ENCODE results near the gene ALAS1. TPM values are rescaled to one million over a fixed set of nuclear protein-coding genes. Genes with fewer than 3 reads are reported as not detected.

The ALAS1 gene
- total and polyA plus RNA-seq, 2 donors (not counting 3 experiments of a cell fraction or from before 2014, with no cell fraction given): 45.1 to 72.1 TPM

- FAIRE-seq: no peak
- CTCF ChIA-PET: no interaction called here
- no peaks in the 10 kb centered on the region for H3K27me3 ChIP-seq (ENCODE audit: control insufficient read depth in 2 of 2, insufficient read depth in 2 of 2, low read length in 2 of 2)
- H3K79me2 ChIP-seq (ENCODE audit: control insufficient read depth, insufficient read depth, low read length): peaks cover 15% of the 10 kb centered on the region
- no peak overlapping the region for H3K4me3 ChIP-seq (replicated peaks in 1 of 3; ENCODE audit: insufficient read depth in 1 of 3, low read depth in 1 of 3, low read length in 3 of 3)
- H4K20me1 ChIP-seq (replicated peaks; ENCODE audit: control insufficient read depth, extremely low read depth, insufficient read depth, low read length): no peaks in the 10 kb centered on the region
- H3K27ac ChIP-seq (ENCODE audit: insufficient read depth, low read depth, low read length): no peak overlapping the region
- peaks cover 17% of the 10 kb centered on the region for H3K4me1 ChIP-seq (ENCODE audit: control insufficient read depth, extremely low read depth, insufficient read depth, low read length)
- H3K9me1 ChIP-seq (replicated peaks; ENCODE audit: control insufficient read depth, extremely low read depth, insufficient read depth, low read length): no peaks in the 10 kb centered on the region
- no peak overlapping the region for H2AFZ ChIP-seq (ENCODE audit: low read depth, low read length)
- intact Hi-C loops (cut with micrococcal nuclease) (loop anchor here (5.0 kb wide), 1 partner anchor 193 kb away; no protein-coding TSS in a partner anchor), dilution Hi-C loops (cut with MboI; ENCODE audit: extremely low pct_ligation_motif_present, low sequenced_read_pairs) (no loop called here)
- no peak overlapping the region for H3K9ac ChIP-seq (replicated peaks; ENCODE audit: extremely low read depth, insufficient read depth, low read length)
- no peaks in the 10 kb centered on the region for H3K36me3 ChIP-seq (ENCODE audit: control insufficient read depth in 2 of 2, extremely low read depth in 1 of 2, insufficient read depth in 2 of 2, low read length in 2 of 2)
- POLR2A ChIA-PET: no interaction called here
- BruUV-seq (replicated peaks): no TSS peak
- no peak for TF ChIP-seq EZH2 (IDR thresholded peaks at IDR 0.05; ENCODE audit: borderline replicate concordance, low read depth, low read length, severe bottlenecking)
- TF ChIP-seq MYC (IDR thresholded peaks at IDR 0.05; ENCODE audit: low read depth, low read length): no peak
- no peak for TF ChIP-seq FOS (IDR thresholded peaks at IDR 0.05; ENCODE audit: borderline replicate concordance, insufficient read depth, low read length)
- no peak for TF ChIP-seq JUN (IDR thresholded peaks at IDR 0.05; ENCODE audit: borderline replicate concordance, insufficient read depth, insufficient read length, low read depth)
- TF ChIP-seq, protein P1, sequence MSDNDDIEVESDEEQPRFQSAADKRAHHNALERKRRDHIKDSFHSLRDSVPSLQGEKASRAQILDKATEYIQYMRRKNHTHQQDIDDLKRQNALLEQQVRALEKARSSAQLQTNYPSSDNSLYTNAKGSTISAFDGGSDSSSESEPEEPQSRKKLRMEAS (IDR thresholded peaks at IDR 0.05; ENCODE audit: insufficient read depth, insufficient read length): no peak
- no peak for TF ChIP-seq POLR2AphosphoS5 (IDR thresholded peaks at IDR 0.05; ENCODE audit: insufficient read depth, low read depth, low read length)
- TF ChIP-seq GATA2 (IDR thresholded peaks at IDR 0.05; ENCODE audit: insufficient read depth, insufficient read length, low read depth, low read length): no peak
- TF ChIP-seq POLR2A (IDR thresholded peaks at IDR 0.05; ENCODE audit: low read depth, low read length): no peak
- TF ChIP-seq, protein P2, sequence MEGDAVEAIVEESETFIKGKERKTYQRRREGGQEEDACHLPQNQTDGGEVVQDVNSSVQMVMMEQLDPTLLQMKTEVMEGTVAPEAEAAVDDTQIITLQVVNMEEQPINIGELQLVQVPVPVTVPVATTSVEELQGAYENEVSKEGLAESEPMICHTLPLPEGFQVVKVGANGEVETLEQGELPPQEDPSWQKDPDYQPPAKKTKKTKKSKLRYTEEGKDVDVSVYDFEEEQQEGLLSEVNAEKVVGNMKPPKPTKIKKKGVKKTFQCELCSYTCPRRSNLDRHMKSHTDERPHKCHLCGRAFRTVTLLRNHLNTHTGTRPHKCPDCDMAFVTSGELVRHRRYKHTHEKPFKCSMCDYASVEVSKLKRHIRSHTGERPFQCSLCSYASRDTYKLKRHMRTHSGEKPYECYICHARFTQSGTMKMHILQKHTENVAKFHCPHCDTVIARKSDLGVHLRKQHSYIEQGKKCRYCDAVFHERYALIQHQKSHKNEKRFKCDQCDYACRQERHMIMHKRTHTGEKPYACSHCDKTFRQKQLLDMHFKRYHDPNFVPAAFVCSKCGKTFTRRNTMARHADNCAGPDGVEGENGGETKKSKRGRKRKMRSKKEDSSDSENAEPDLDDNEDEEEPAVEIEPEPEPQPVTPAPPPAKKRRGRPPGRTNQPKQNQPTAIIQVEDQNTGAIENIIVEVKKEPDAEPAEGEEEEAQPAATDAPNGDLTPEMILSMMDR (IDR thresholded peaks at IDR 0.05; ENCODE audit: extremely low read depth in 1 of 2, insufficient read depth in 1 of 2, low read depth in 1 of 2, low read length in 2 of 2): no peak
- H3K9me3 ChIP-seq (replicated peaks; ENCODE audit: control insufficient read depth, insufficient read depth, low read length): no peaks in the 10 kb centered on the region
- DNase-seq (ENCODE audit: low read depth, low spot score): no peak
- no peak overlapping the region for H3K4me2 ChIP-seq (ENCODE audit: insufficient read depth, low read length)
Observed at GRCh38 chr3:52195291-52195597, 2.7 kb upstream of the ALAS1 start.
